Activated CD4-positive, alpha-beta T cell treated with anti-CD3 and anti-CD28 coated beads for 36 hours (primary cell): Measurements from ENCODE around the gene COX15. TPM values are rescaled to one million over a fixed set of nuclear protein-coding genes. Genes with fewer than 3 reads are reported as not detected.
"Not testable (repeated sequence)": the region's sequence is repeated elsewhere in the genome, so short reads cannot be mapped to it uniquely, and the experiment has no call there.

ENCODE experiments used
- ATAC-seq: fragments of 200-7000 bp; cut with Tn5 transposase; one replicate; pipeline ENCODE4 v1.10.0; 2021; ENCODE audit warnings: mild to moderate bottlenecking, moderate library complexity
- CTCF ChIA-PET: fragments of 350-600 bp; sonication (Branson Sonifier 250); formaldehyde crosslinking; loops from one replicate; lab custom pipeline; 2021; ENCODE audit warnings: antibody characterized with exemption; lab: Charles Lee
- POLR2A ChIA-PET: fragments of 350-600 bp; sonication (Branson Sonifier 250); formaldehyde crosslinking; loops from one replicate; lab custom pipeline; 2021; ENCODE audit warnings: antibody characterized with exemption, inconsistent platforms; lab: Charles Lee
- DNase-seq: peaks from one replicate; pipeline ENCODE4 v3.0.0-alpha.2; 2020
- H3K27ac Mint-ChIP-seq: one replicate; pipeline ENCODE4 v1.8.0; 2021; ENCODE audit warnings: mixed read lengths
- H3K27me3 Mint-ChIP-seq: one replicate; pipeline ENCODE4 v1.8.0; 2021; ENCODE audit warnings: mixed read lengths
- H3K36me3 Mint-ChIP-seq: one replicate; pipeline ENCODE4 v1.8.0; 2021; ENCODE audit warnings: low read depth, mixed read lengths
- H3K4me1 Mint-ChIP-seq: one replicate; pipeline ENCODE4 v1.8.0; 2021; ENCODE audit warnings: mixed read lengths
- H3K4me3 Mint-ChIP-seq: one replicate; pipeline ENCODE4 v1.8.0; 2021; ENCODE audit warnings: mild to moderate bottlenecking, moderate library complexity, mixed read lengths
- H3K9me3 Mint-ChIP-seq: one replicate; pipeline ENCODE4 v1.8.0; 2021; ENCODE audit warnings: low read depth, mixed read lengths
- intact Hi-C, 2 experiments: fragments of 100-400 bp; cut with DNase I in 1 of 2; cut with micrococcal nuclease in 1 of 2; formaldehyde crosslinking; loops; one replicate each; pipeline versions ENCODE4 v1.14.2 to v1.15.1; 2022 to 2024; cut with DNase I, micrococcal nuclease
- total RNA-seq, 2 experiments: library from RNA; stranded (reverse); gene quantifications; one replicate each; pipeline ENCODE4 v1.2.3, GENCODE V29; 2021

Gene COX15
- total RNA-seq, 2 experiments from 2014 or later: 28.1 to 35.5 TPM

DNA sequence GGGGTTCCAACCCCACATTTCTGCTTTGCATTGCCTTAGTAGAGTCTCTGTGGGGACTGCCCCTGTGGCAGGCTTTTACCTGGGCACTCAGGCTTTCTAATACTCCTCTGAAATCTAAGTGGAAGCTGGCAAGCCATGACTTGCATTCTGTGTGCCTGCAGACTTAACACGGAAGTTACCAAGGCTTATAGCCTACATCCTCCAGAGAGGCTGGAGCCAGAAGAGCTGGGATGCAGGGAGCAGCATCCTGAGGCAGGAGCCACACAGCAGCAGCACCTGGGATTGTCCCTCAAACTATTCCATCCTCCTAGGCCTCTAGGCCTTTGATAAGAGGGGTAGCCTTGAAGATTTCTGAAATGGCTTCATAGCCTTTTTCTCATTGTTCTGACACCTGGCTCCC is 28.4 kb upstream of the COX15 start:
- intact Hi-C loops: no loop called here
- Mint-ChIP-seq H3K27me3 (no peaks in the 10 kb centered on the region), H3K27ac (no peak overlapping the region), H3K4me1 (no peaks in the 10 kb centered on the region), H3K4me3 (no peak overlapping the region), H3K36me3 (peaks cover 73% of the 10 kb centered on the region), H3K9me3 (peaks cover 9% of the 10 kb centered on the region)
- CTCF ChIA-PET: interaction anchor here (0.6 kb wide), 1 partner anchor 367 kb away, joined by 4 read pairs; no protein-coding TSS in a partner anchor
- DNase-seq (no peak), ATAC-seq (no peak)
- POLR2A ChIA-PET: no interaction called here

GRCh38 chr10:99758211-99758891 is 26.4 kb upstream of the COX15 start:
- no peaks in the 10 kb centered on the region for H3K27me3 Mint-ChIP-seq
- intact Hi-C loops: no loop called here
- DNase-seq (no peak), ATAC-seq (no peak)
- H3K36me3 Mint-ChIP-seq: peaks cover 79% of the 10 kb centered on the region
- H3K4me1 Mint-ChIP-seq: no peaks in the 10 kb centered on the region
- no peak overlapping the region for H3K4me3 Mint-ChIP-seq
- POLR2A ChIA-PET: interaction anchor here (0.6 kb wide), 1 partner anchor 634 kb away, joined by 4 read pairs; no protein-coding TSS in a partner anchor
- CTCF ChIA-PET: no interaction called here
- H3K9me3 Mint-ChIP-seq: peaks cover 8% of the 10 kb centered on the region
- no peak overlapping the region for H3K27ac Mint-ChIP-seq

GRCh38 chr10:99756159-99756558 is 24.2 kb upstream of the COX15 start:
- Mint-ChIP-seq H3K27ac (no peak overlapping the region), H3K4me3 (no peak overlapping the region), H3K9me3 (no peaks in the 10 kb centered on the region), H3K36me3 (peaks cover 76% of the 10 kb centered on the region), H3K4me1 (no peaks in the 10 kb centered on the region), H3K27me3 (no peaks in the 10 kb centered on the region)
- no peak for ATAC-seq
- CTCF ChIA-PET: no interaction called here
- intact Hi-C loops: no loop called here
- POLR2A ChIA-PET: no interaction called here
- DNase-seq: no peak

GRCh38 chr10:99754670-99755069 is 22.7 kb upstream of the COX15 start:
- Mint-ChIP-seq H3K27ac (no peak overlapping the region), H3K4me1 (no peaks in the 10 kb centered on the region), H3K9me3 (no peaks in the 10 kb centered on the region), H3K27me3 (no peaks in the 10 kb centered on the region), H3K36me3 (peaks cover 75% of the 10 kb centered on the region), H3K4me3 (no peak overlapping the region)
- no peak for DNase-seq
- POLR2A ChIA-PET: no interaction called here
- intact Hi-C loops: no loop called here
- CTCF ChIA-PET: no interaction called here
- no peak for ATAC-seq

- no peak for DNase-seq
- Mint-ChIP-seq H3K36me3 (peaks cover 54% of the 10 kb centered on the region), H3K27me3 (no peaks in the 10 kb centered on the region), H3K9me3 (no peaks in the 10 kb centered on the region), H3K4me1 (no peaks in the 10 kb centered on the region), H3K27ac (no peak overlapping the region), H3K4me3 (no peak overlapping the region)
- ChIA-PET CTCF (no interaction called here), POLR2A (no interaction called here)
- ATAC-seq: no peak
- intact Hi-C loops: no loop called here
These were observed 18.7 kb upstream of the COX15 start for GRCh38 chr10:99750641-99751040.

DNA sequence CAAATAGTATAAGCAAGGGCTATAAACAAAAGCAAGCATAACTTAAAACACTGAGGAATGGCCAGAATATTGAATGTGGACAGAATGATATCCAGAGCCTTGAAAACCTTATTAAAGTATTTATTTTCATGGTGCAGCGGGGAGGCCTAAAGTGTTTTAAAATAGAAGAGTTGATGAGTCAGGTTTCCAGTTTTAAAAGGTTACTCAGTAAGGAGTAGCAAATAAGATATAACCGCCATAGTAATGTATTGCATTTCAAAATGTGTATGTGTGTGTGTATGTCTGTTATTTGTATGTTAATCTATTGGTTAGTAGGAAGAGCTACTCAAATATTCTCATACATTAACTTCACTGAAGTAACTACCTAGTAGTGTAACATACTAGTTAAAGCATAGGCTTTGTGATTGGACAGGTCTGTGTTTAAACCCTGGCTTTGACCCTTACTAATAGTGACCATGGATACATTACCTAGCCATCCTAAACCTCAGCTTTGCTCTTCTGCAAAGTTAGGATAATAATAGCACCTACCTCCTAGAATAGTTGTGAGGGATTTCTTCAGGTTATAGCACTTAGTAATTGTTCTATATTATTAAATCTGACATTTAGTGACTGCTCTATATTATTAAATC is 17.0 kb upstream of the COX15 start:
- CTCF ChIA-PET: no interaction called here
- POLR2A ChIA-PET: no interaction called here
- Mint-ChIP-seq H3K9me3 (no peaks in the 10 kb centered on the region), H3K4me3 (no peak overlapping the region), H3K27ac (no peak overlapping the region), H3K4me1 (peaks cover 2% of the 10 kb centered on the region), H3K27me3 (no peaks in the 10 kb centered on the region), H3K36me3 (peaks cover 52% of the 10 kb centered on the region)
- ATAC-seq (no peak), DNase-seq (no peak)
- intact Hi-C loops: no loop called here

GRCh38 chr10:99746166-99746565 is 14.2 kb upstream of the COX15 start:
- H3K27me3 Mint-ChIP-seq, H3K27ac Mint-ChIP-seq, H3K9me3 Mint-ChIP-seq, H3K4me3 Mint-ChIP-seq, POLR2A ChIA-PET, intact Hi-C loops, ATAC-seq, DNase-seq, CTCF ChIA-PET: not testable (repeated sequence)
- Mint-ChIP-seq H3K36me3 (peaks cover 59% of the 10 kb centered on the region), H3K4me1 (peaks cover 23% of the 10 kb centered on the region)

- Mint-ChIP-seq H3K27ac (no peak overlapping the region), H3K36me3 (peaks cover 67% of the 10 kb centered on the region), H3K4me1 (peaks cover 25% of the 10 kb centered on the region), H3K27me3 (no peaks in the 10 kb centered on the region), H3K4me3 (no peak overlapping the region), H3K9me3 (peaks cover 14% of the 10 kb centered on the region)
- ChIA-PET CTCF (interaction anchor here (0.6 to 2.2 kb wide), 4 partner anchors 11 to 1317 kb away, joined by 3 to 11 read pairs (median 3); partner anchors contain the start of genes COX15 and CUTC), POLR2A (no interaction called here)
- intact Hi-C loops: no loop called here
- ATAC-seq (peak; percentile 23), DNase-seq (no peak)
These were observed 11.9 kb upstream of the COX15 start for GRCh38 chr10:99743841-99744240.

GRCh38 chr10:99742701-99743100 is 10.8 kb upstream of the COX15 start:
- ATAC-seq: no peak
- H3K27ac Mint-ChIP-seq: no peak overlapping the region
- H3K4me1 Mint-ChIP-seq: peaks cover 25% of the 10 kb centered on the region
- peaks cover 14% of the 10 kb centered on the region for H3K9me3 Mint-ChIP-seq
- CTCF ChIA-PET: interaction anchor here (2.2 kb wide), 1 partner anchor 10 kb away, joined by 11 read pairs; the partner anchor contains the start of genes COX15 and CUTC
- H3K36me3 Mint-ChIP-seq: peaks cover 72% of the 10 kb centered on the region
- DNase-seq: no peak
- POLR2A ChIA-PET: no interaction called here
- H3K27me3 Mint-ChIP-seq: no peaks in the 10 kb centered on the region
- H3K4me3 Mint-ChIP-seq: no peak overlapping the region
- intact Hi-C loops: loop anchor here in 1 of 2 experiments (1.0 kb wide), 1 partner anchor 10 kb away; the partner anchor contains the start of genes COX15 and CUTC

DNA sequence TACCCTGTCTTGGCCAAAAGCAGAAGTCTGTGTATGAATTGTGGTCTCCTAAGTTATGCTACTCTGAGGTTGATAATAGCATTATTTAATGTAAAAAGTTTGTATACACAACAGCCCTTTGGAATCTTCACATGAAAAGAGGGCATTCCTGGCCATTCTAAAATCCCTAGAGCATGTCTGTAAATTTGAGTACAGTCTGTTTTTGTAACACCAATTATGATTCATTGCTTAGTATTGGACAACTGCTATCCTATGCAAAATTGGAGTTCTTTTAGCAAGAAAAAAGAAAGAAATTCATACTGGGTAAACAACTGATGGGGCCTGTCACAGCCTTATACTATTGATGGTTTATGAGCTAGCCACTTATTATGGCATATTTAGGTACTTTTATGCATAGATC is 10.3 kb upstream of the COX15 start:
- H3K27me3 Mint-ChIP-seq: no peaks in the 10 kb centered on the region
- H3K36me3 Mint-ChIP-seq: peaks cover 76% of the 10 kb centered on the region
- peaks cover 14% of the 10 kb centered on the region for H3K9me3 Mint-ChIP-seq
- DNase-seq (no peak), ATAC-seq (no peak)
- ChIA-PET CTCF (interaction anchor here (2.2 kb wide), 1 partner anchor 9 kb away, joined by 11 read pairs; the partner anchor contains the start of genes COX15 and CUTC), POLR2A (no interaction called here)
- H3K4me3 Mint-ChIP-seq: no peak overlapping the region
- H3K4me1 Mint-ChIP-seq: peaks cover 25% of the 10 kb centered on the region
- intact Hi-C loops: loop anchor here in 1 of 2 experiments (1.0 kb wide), 1 partner anchor 10 kb away; the partner anchor contains the start of genes COX15 and CUTC
- no peak overlapping the region for H3K27ac Mint-ChIP-seq

DNA sequence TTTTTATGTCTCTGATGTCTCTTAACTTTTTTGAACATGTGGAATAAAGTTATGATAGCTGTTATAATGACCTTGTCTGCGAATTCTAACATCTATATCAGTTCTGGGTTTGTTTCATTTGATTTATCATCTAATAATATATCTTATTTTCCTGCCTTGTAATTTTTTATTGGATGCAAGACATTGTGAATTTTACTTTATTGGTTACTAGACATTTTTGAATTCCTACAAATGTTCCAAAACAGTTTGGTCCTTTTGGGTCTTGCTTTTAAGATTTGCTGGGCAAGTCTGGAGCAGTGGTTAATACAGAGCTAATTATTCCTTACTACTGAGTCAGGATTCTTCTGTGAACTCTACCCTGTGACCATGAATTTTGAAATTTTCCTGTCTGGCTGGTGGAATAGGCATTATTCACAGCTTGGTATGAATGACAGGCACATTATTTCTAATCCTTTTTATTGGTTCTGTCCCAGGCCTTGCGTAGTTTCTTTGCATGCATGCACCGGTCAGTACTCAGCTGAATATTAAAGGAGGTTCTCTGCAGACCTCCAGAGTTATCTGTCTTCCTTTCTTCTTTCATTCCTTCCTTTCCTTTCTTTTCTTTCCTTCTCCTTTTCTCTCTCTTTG is 9.1 kb upstream of the COX15 start:
- no peak for ATAC-seq
- Mint-ChIP-seq H3K27ac (no peak overlapping the region), H3K4me3 (no peak overlapping the region), H3K36me3 (peaks cover 80% of the 10 kb centered on the region), H3K4me1 (peaks cover 27% of the 10 kb centered on the region), H3K9me3 (peaks cover 14% of the 10 kb centered on the region), H3K27me3 (no peaks in the 10 kb centered on the region)
- DNase-seq: no peak
- POLR2A ChIA-PET: no interaction called here
- CTCF ChIA-PET: interaction anchor here (1.1 to 2.1 kb wide), 2 partner anchors 9 to 12 kb away, joined by 5 to 9 read pairs; partner anchors contain the start of genes COX15 and CUTC
- intact Hi-C loops: no loop called here
